Progenitor cell of endocrine pancreas (in vitro differentiated cells): ENCODE measurements around the gene ARID1B. TPM values are rescaled to one million over a fixed set of nuclear protein-coding genes. Genes with fewer than 3 reads are reported as not detected.

ENCODE experiments used
- DNase-seq: peaks from one replicate; pipeline ENCODE4 v3.0.0; 2021; ENCODE audit warnings: low spot score; ENCODE audit not compliant: unreplicated experiment
- H3K27ac Mint-ChIP-seq: 2 replicates; pipeline ENCODE4 v1.8.0; 2021; ENCODE audit warnings: mild to moderate bottlenecking, moderate library complexity, mixed read lengths
- H3K27me3 Mint-ChIP-seq: 2 replicates; pipeline ENCODE4 v1.8.0; 2021; ENCODE audit warnings: mixed read lengths
- H3K36me3 Mint-ChIP-seq: 2 replicates; pipeline ENCODE4 v1.8.0; 2022; ENCODE audit warnings: mixed read lengths; ENCODE audit not compliant: insufficient read depth
- H3K4me1 Mint-ChIP-seq: 2 replicates; pipeline ENCODE4 v1.8.0; 2021; ENCODE audit warnings: low read depth, mixed read lengths
- H3K4me3 Mint-ChIP-seq: 2 replicates; pipeline ENCODE4 v1.8.0; 2021; ENCODE audit warnings: low read depth, mild to moderate bottlenecking, moderate library complexity, mixed read lengths
- H3K9me3 Mint-ChIP-seq: 2 replicates; pipeline ENCODE4 v1.8.0; 2021; ENCODE audit warnings: low read depth, mixed read lengths
- CTCF ChIP-seq: fragments of 200-600 bp; sonication (generic); IDR thresholded peaks from one replicate; pipeline ENCODE4 v1.5.0; 2021; ENCODE audit warnings: antibody characterized with exemption, mild to moderate bottlenecking; ENCODE audit not compliant: unreplicated experiment
- total RNA-seq: library from RNA; stranded (reverse); gene quantifications from 2 replicates; pipeline ENCODE4 v1.2.1, GENCODE V29; 2021

ARID1B gene
- total RNA-seq, 1 donor from 2014 or later: 152 TPM

- H3K9me3 Mint-ChIP-seq: no peaks in the 10 kb centered on the region
- no peak for TF ChIP-seq CTCF
- no peak for DNase-seq
- no peaks in the 10 kb centered on the region for H3K36me3 Mint-ChIP-seq
- H3K27ac Mint-ChIP-seq: no peak overlapping the region
- H3K4me3 Mint-ChIP-seq: no peak overlapping the region
- peaks cover 28% of the 10 kb centered on the region for H3K4me1 Mint-ChIP-seq
- H3K27me3 Mint-ChIP-seq: no peaks in the 10 kb centered on the region
Observed at GRCh38 chr6:156889986-156890385, 112.8 kb downstream of the ARID1B start.

GRCh38 chr6:156890627-156891314, 113.6 kb downstream of the ARID1B start:
- H3K36me3 Mint-ChIP-seq: no peaks in the 10 kb centered on the region
- H3K4me3 Mint-ChIP-seq: no peak overlapping the region
- no peaks in the 10 kb centered on the region for H3K9me3 Mint-ChIP-seq
- TF ChIP-seq CTCF: no peak
- peaks cover 28% of the 10 kb centered on the region for H3K4me1 Mint-ChIP-seq
- H3K27ac Mint-ChIP-seq: no peak overlapping the region
- no peaks in the 10 kb centered on the region for H3K27me3 Mint-ChIP-seq
- DNase-seq: no peak

GRCh38 chr6:156897907-156898531, 120.8 kb downstream of the ARID1B start:
- Mint-ChIP-seq H3K27me3 (no peaks in the 10 kb centered on the region), H3K4me1 (peaks cover 14% of the 10 kb centered on the region), H3K9me3 (no peaks in the 10 kb centered on the region), H3K4me3 (no peak overlapping the region), H3K36me3 (no peaks in the 10 kb centered on the region), H3K27ac (no peak overlapping the region)
- DNase-seq: no peak
- TF ChIP-seq CTCF: no peak

- TF ChIP-seq CTCF: no peak
- no peaks in the 10 kb centered on the region for H3K9me3 Mint-ChIP-seq
- no peak for DNase-seq
- H3K4me3 Mint-ChIP-seq: no peak overlapping the region
- no peak overlapping the region for H3K27ac Mint-ChIP-seq
- H3K27me3 Mint-ChIP-seq: no peaks in the 10 kb centered on the region
- H3K36me3 Mint-ChIP-seq: no peaks in the 10 kb centered on the region
- peaks cover 14% of the 10 kb centered on the region for H3K4me1 Mint-ChIP-seq
Observed at GRCh38 chr6:156899071-156899470, 121.9 kb downstream of the ARID1B start.

GRCh38 chr6:156899532-156900135, 122.5 kb downstream of the ARID1B start:
- DNase-seq: no peak
- Mint-ChIP-seq H3K27me3 (no peaks in the 10 kb centered on the region), H3K36me3 (no peaks in the 10 kb centered on the region), H3K4me1 (peaks cover 13% of the 10 kb centered on the region), H3K27ac (no peak overlapping the region), H3K4me3 (no peak overlapping the region), H3K9me3 (no peaks in the 10 kb centered on the region)
- no peak for TF ChIP-seq CTCF
